Spleen (tissue), 11 donors: Measurements from ENCODE around the gene NYAP1. TPM values are rescaled to one million over a fixed set of nuclear protein-coding genes. Genes with fewer than 3 reads are reported as not detected.
"Not testable (repeated sequence)": the region's sequence is repeated elsewhere in the genome, so short reads cannot be mapped to it uniquely, and the experiment has no call there.

Source experiments
- DNase-seq: peaks from one replicate; pipeline ENCODE4 v3.0.0-alpha.2; 2020
- H3K27ac ChIP-seq, 8 donors: fragments of 200-600 bp; sonication (generic) in 7 of 8; 1 replicate in 4 of 8; 2 replicates in 4 of 8; pipeline versions ENCODE4 v1.5.0 to v1.8.0; 2016 to 2021; ENCODE audit warnings: inconsistent platforms in 4 of 8, mild to moderate bottlenecking in 4 of 8, moderate library complexity in 1 of 8
- H3K27me3 ChIP-seq, 7 donors: fragments of 200-600 bp; sonication (generic) in 6 of 7; replicated peaks in 1 of 7; 1 replicate in 4 of 7; 2 replicates in 3 of 7; pipeline versions ENCODE4 v1.5.0 to v1.8.0; 2016 to 2021; ENCODE audit warnings: inconsistent platforms in 3 of 7, mild to moderate bottlenecking in 1 of 7
- H3K36me3 ChIP-seq, 6 donors: fragments of 200-600 bp; sonication (generic) in 5 of 6; 1 replicate in 4 of 6; 2 replicates in 2 of 6; pipeline versions ENCODE4 v1.5.0 to v1.8.0; 2016 to 2021; ENCODE audit warnings: inconsistent platforms in 2 of 6
- H3K4me1 ChIP-seq, 6 donors: fragments of 200-600 bp; sonication (generic) in 5 of 6; 1 replicate in 3 of 6; 2 replicates in 3 of 6; pipeline versions ENCODE4 v1.5.0 to v1.8.0; 2016 to 2021; ENCODE audit warnings: inconsistent platforms in 3 of 6
- H3K4me3 ChIP-seq, 8 donors: fragments of 200-600 bp; sonication (generic) in 7 of 8; 1 replicate in 4 of 8; 2 replicates in 4 of 8; pipeline versions ENCODE4 v1.5.0 to v1.8.0; 2016 to 2021; ENCODE audit warnings: inconsistent platforms in 4 of 8, mild to moderate bottlenecking in 4 of 8, moderate library complexity in 2 of 8
- H3K9me3 ChIP-seq, 8 donors: fragments of 200-600 bp; sonication (generic) in 7 of 8; 1 replicate in 4 of 8; 2 replicates in 4 of 8; pipeline versions ENCODE4 v1.5.0 to v1.8.0; 2016 to 2021; ENCODE audit warnings: inconsistent platforms in 4 of 8
- POLR2A ChIP-seq, 3 donors: fragments of 450-650 bp; IDR thresholded peaks; one replicate each; pipeline ENCODE4 v1.5.1; 2017; ENCODE audit warnings: antibody characterized with exemption in 3 of 3, mild to moderate bottlenecking in 1 of 3
- POLR2AphosphoS5 ChIP-seq, 3 donors: sonication (generic); formaldehyde crosslinking; IDR thresholded peaks; one replicate each; pipeline ENCODE4 v1.5.1; 2017; ENCODE audit warnings: antibody characterized with exemption in 3 of 3
- WGBS, 5 donors: extraction: QIAGEN DNeasy Blood & Tissue Kit in 3 of 5; methylation state at CpG; one replicate each; pipeline versions ENCODE4 v1.1.5 to v1.1.7; 2013 to 2018; 5-methylcytosine and 5-hydroxymethylcytosine counted together
- intact Hi-C: fragments of 100-400 bp; cut with DNase I; formaldehyde crosslinking; loops from one replicate; pipeline ENCODE4 v1.15.0; 2023; ENCODE audit warnings: low total_unique reads
- polyA plus RNA-seq, 3 donors: library from polyadenylated mRNA; stranded (reverse); fragments of 200-250 nt; gene quantifications; one replicate each; pipeline ENCODE4 v1.2.1, GENCODE V29; 2013
- total RNA-seq, 7 donors: library from RNA; depleted of rRNA in 3 of 7; stranded (reverse); fragments of >200 nt in 3 of 7; fragmentation: NEBNext Ultra II Directional in 4 of 7; extraction: Animal tissue kit (Norgen Biotek cat#: 25700) in 4 of 7; gene quantifications; one replicate each; pipeline versions ENCODE4 v1.1.0 to v1.2.1, GENCODE V29; 2016 to 2021
- TF ChIP-seq, protein P1 (sequence below), 11 experiments: fragments of 200-600 bp in 7 of 11; fragments of 450-650 bp in 4 of 11; sonication (generic) in 4 of 11; IDR thresholded peaks in 8 of 11; conservative IDR thresholded peaks in 3 of 11; 1 replicate in 7 of 11; 2 replicates in 4 of 11; pipeline versions ENCODE4 v1.4.0 to v1.8.0; 2016 to 2021; ENCODE audit warnings: antibody characterized with exemption in 11 of 11, inconsistent platforms in 4 of 11, mild to moderate bottlenecking in 1 of 11
- donor health status: healthy with polysubstance abuse.
- donor health status: DM: no; HTN: no; CAD: no; lungs with moderate emphysema.
- donor health status: DM: no; HTN: no; CAD: no.
- donor health status: Bipolar disorder and iron deficiency.
- donor health status: healthy.
- donor health status: DM: no; HTN: no; CAD: no.
- donor health status: DM: yes; HTN: yes; CAD: no.

The NYAP1 gene
- total and polyA plus RNA-seq, 10 donors = 0.07 to 2.1 (median 0.70) TPM; not detected in 1

DNA sequence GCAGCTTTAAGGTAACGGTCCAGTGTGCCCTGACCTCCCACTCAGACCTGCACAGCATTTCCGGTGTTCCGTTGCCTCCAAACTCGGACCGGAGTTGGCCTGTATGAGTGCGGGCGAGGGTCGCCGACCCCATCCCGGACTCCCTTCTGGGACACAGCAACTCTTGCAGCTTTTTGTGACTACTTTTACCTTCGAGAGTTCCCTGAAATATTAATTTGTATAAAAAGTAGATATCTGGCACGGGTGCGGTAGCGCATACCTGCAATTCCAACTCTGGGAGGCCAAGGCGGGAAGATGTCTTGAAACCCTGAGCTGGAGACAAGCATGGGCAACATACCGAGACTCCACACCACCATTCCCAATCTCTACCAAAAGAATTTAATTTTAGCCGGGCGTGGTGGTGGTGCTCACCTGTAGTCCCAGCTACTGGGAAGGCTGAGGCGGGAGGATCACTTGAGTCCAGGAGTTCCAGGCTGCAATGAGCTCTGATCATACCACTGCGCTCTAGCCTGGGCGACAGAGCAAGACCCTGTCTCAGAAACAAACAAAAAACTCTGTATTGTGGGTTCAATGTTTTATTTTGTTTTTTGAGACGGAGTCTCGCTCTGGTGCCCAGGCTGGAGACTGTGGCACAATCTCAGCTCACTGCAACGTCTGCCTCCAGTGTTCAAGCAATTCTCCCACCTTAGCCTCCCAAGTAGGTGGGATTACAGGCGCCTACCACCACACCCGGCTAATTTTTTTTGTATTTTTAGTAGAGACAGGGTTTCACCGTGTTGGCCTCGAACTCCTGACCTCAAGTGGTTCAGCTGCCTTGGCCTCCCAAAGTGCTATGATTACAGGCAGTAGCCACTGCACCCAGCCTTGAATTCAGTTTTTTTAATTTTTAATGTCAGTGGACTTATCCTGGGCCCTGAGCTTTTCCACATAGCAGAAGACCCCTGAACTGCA is 46.3 kb upstream of the NYAP1 start:
- peak; percentile 88 for DNase-seq
- H3K27ac ChIP-seq = peak overlapping the region; percentile 95 to 100 (median 99)
- peaks cover 25 to 83% (median 47%) of the 10 kb centered on the region in 6 donors for H3K4me1 ChIP-seq
- H3K9me3 ChIP-seq = no peaks in the 10 kb centered on the region
- H3K36me3 ChIP-seq = peaks cover 2 to 29% (median 23%) of the 10 kb centered on the region in 6 donors
- TF ChIP-seq, protein P1, sequence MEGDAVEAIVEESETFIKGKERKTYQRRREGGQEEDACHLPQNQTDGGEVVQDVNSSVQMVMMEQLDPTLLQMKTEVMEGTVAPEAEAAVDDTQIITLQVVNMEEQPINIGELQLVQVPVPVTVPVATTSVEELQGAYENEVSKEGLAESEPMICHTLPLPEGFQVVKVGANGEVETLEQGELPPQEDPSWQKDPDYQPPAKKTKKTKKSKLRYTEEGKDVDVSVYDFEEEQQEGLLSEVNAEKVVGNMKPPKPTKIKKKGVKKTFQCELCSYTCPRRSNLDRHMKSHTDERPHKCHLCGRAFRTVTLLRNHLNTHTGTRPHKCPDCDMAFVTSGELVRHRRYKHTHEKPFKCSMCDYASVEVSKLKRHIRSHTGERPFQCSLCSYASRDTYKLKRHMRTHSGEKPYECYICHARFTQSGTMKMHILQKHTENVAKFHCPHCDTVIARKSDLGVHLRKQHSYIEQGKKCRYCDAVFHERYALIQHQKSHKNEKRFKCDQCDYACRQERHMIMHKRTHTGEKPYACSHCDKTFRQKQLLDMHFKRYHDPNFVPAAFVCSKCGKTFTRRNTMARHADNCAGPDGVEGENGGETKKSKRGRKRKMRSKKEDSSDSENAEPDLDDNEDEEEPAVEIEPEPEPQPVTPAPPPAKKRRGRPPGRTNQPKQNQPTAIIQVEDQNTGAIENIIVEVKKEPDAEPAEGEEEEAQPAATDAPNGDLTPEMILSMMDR (IDR thresholded peaks at IDR 0.05 in 8 of 11, conservative IDR thresholded peaks at IDR 0.05 in 3 of 11) = no peak
- TF ChIP-seq POLR2A (IDR thresholded peaks at IDR 0.05) (no peak), POLR2AphosphoS5 (IDR thresholded peaks at IDR 0.05) (no peak)
- WGBS, 5 donors = 89 to 95% (median 90%) methylated on average over 26 to 28 of the region's 28 CpGs
- no peaks in the 10 kb centered on the region for H3K27me3 ChIP-seq
- intact Hi-C loops = no loop called here
- peak overlapping the region in 4 of 8 donors; percentile 77 to 97 (median 88) for H3K4me3 ChIP-seq

DNA sequence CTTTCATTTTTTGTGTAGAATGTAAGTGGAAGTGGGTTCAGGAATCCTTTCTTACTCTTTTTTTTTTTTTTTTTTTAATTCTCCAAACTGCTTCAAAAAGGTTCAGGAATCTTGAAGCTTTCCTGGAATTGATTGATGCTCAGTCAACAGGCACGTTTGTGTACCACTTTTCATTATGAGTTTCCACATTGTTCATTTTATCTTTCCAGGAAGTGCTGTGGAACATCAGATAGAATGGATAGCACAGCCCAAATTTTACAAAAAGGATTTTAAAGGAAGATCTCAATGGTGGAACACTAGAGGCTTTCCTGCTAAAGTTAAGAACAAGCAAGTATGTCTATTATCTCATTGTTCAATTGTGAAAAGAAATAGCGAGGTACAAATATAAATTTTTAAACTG is 45.6 kb upstream of the NYAP1 start:
- intact Hi-C loops = no loop called here
- H3K36me3 ChIP-seq = peaks cover 2 to 22% (median 17%) of the 10 kb centered on the region in 6 donors
- no peak for DNase-seq
- TF ChIP-seq POLR2A (IDR thresholded peaks at IDR 0.05) (no peak), POLR2AphosphoS5 (IDR thresholded peaks at IDR 0.05) (no peak)
- TF ChIP-seq, protein P1 (IDR thresholded peaks at IDR 0.05 in 8 of 11, conservative IDR thresholded peaks at IDR 0.05 in 3 of 11) = no peak
- H3K9me3 ChIP-seq = no peaks in the 10 kb centered on the region
- peak overlapping the region; percentile 35 to 100 (median 99) for H3K27ac ChIP-seq
- whole genome bisulfite sequencing, 5 donors = 43 to 57% (median 48%) methylated on average over 2 of the region's 2 CpGs
- H3K4me3 ChIP-seq = no peak overlapping the region
- peaks cover 18 to 83% (median 39%) of the 10 kb centered on the region in 6 donors for H3K4me1 ChIP-seq
- no peaks in the 10 kb centered on the region for H3K27me3 ChIP-seq

DNA sequence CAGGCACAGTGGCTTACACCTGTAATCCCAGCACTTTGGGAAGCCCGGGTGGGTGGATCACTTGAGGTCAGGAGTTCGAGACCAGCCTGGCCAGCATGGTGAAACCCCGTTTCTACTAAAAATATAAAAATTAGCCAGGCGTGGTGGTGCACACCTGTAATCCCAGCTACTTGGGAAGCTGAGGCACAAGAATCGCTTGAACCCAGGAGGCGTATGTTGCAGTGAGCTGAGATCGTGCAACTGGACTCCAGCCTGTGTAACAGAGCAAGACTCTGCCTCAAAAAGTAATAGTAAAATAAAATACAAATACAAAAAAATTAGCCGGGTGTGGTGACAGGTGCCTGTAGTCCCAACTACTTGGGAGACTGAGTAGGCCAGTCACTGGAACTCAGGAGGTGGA is 45.0 kb upstream of the NYAP1 start:
- H3K27me3 ChIP-seq, intact Hi-C loops, H3K9me3 ChIP-seq, H3K4me3 ChIP-seq: not testable (repeated sequence)
- Histone ChIP-seq H3K27ac (peak overlapping the region; percentile 42 to 100 (median 99)), H3K4me1 (peaks cover 14 to 83% (median 34%) of the 10 kb centered on the region in 6 donors), H3K36me3 (peaks cover 0 to 16% (median 11%) of the 10 kb centered on the region in 6 donors)
- 82 to 95% (median 92%) methylated on average over 8 of the region's 8 CpGs for WGBS, 5 donors
- peak; percentile 25 for DNase-seq

DNA sequence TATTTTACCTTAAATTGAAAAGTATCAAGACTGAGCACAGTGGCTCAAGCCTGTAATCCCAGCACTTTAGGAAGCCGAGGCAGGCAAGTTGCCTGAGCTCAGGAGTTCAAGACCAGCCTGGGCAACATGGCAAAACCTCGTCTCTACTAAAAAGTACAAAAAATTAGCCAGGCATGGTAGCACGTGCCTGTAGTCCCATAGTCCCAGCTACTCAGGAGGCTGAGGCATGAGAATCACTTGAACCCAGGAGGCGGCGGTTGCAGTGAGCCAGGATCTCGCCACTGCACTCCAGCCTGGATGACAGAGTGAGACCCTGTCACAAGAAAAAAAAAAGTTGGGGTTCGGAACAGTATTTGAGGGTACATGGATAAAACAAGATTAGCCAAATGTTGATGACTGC is 44.5 kb upstream of the NYAP1 start:
- Histone ChIP-seq H3K4me1 (peaks cover 11 to 83% (median 33%) of the 10 kb centered on the region in 6 donors), H3K36me3 (peaks cover 0 to 11% (median 6%) of the 10 kb centered on the region in 6 donors), H3K27ac (peak overlapping the region; percentile 42 to 100 (median 99))
- DNase-seq = peak; percentile 36
- H3K27me3 ChIP-seq, H3K4me3 ChIP-seq, H3K9me3 ChIP-seq, intact Hi-C loops: not testable (repeated sequence)
- 83 to 91% (median 89%) methylated on average over 7 of the region's 7 CpGs for WGBS, 5 donors
